ENCODE results near the gene IQSEC1.

DNA sequence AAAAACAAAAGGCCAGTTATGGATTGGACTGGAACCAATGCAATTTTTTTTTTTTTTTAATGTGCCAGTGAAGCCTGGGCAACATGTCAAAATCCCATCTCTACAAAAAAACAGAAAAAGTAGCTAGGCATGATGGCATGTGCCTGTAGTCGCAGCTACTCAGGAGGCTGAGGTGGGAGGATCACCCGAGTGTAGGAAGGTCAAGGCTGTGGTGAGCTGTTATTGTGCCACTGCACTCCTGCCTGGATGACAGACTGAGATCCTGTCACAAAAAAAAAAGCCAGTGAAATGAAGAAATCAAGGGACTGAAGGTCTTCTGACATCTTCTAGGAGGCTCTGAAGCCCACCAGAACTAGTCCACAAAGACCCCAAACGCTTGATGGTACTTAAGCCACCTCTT is 101.2 kb downstream of the IQSEC1 start:
- TF ChIP-seq, protein P1, sequence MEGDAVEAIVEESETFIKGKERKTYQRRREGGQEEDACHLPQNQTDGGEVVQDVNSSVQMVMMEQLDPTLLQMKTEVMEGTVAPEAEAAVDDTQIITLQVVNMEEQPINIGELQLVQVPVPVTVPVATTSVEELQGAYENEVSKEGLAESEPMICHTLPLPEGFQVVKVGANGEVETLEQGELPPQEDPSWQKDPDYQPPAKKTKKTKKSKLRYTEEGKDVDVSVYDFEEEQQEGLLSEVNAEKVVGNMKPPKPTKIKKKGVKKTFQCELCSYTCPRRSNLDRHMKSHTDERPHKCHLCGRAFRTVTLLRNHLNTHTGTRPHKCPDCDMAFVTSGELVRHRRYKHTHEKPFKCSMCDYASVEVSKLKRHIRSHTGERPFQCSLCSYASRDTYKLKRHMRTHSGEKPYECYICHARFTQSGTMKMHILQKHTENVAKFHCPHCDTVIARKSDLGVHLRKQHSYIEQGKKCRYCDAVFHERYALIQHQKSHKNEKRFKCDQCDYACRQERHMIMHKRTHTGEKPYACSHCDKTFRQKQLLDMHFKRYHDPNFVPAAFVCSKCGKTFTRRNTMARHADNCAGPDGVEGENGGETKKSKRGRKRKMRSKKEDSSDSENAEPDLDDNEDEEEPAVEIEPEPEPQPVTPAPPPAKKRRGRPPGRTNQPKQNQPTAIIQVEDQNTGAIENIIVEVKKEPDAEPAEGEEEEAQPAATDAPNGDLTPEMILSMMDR (IDR thresholded peaks at IDR 0.05) = no peak
- no peak for TF ChIP-seq EZH2 (IDR thresholded peaks at IDR 0.05; ENCODE audit: borderline replicate concordance, insufficient read depth, low read depth, low read length, poor library complexity, severe bottlenecking)
